ENCODE results near the gene RERE.

The RERE gene

DNA sequence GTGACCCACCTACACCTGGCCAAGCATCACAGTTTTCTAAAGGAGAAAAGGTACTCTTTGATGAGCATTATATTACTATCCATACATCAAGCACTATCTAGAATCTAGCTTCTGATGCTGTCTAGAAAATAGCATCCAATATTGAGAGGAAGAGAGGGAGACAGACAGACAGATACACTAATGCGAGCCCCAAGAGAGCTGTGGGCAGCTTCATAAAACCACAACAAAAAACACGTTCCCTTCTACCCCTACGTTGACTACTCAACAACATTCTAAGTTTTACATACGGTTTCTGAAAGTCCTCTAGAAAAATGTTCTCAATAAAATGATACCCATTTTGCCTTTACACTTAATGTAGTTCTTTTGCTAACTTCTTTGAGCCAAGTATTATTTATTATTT lies 277.8 kb downstream of the RERE start:
- peaks cover 9% of the 10 kb centered on the region; the same call in 1 of the 2 replicates for H3F3A ChIP-seq (ENCODE audit: insufficient read depth)
- H2AFZ ChIP-seq (ENCODE audit: low read depth, low read length, severe bottlenecking): no peak overlapping the region
- TF ChIP-seq EZH2phosphoT487 (conservative IDR thresholded peaks at IDR 0.05; ENCODE audit: low read length): no peak
- TF ChIP-seq, protein P1, sequence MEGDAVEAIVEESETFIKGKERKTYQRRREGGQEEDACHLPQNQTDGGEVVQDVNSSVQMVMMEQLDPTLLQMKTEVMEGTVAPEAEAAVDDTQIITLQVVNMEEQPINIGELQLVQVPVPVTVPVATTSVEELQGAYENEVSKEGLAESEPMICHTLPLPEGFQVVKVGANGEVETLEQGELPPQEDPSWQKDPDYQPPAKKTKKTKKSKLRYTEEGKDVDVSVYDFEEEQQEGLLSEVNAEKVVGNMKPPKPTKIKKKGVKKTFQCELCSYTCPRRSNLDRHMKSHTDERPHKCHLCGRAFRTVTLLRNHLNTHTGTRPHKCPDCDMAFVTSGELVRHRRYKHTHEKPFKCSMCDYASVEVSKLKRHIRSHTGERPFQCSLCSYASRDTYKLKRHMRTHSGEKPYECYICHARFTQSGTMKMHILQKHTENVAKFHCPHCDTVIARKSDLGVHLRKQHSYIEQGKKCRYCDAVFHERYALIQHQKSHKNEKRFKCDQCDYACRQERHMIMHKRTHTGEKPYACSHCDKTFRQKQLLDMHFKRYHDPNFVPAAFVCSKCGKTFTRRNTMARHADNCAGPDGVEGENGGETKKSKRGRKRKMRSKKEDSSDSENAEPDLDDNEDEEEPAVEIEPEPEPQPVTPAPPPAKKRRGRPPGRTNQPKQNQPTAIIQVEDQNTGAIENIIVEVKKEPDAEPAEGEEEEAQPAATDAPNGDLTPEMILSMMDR (IDR thresholded peaks at IDR 0.05; ENCODE audit: insufficient read depth, low read length, poor library complexity, severe bottlenecking): no peak
- no peak overlapping the region for H3K4me3 ChIP-seq (ENCODE audit: insufficient read depth, low read length, poor library complexity, severe bottlenecking)
- H3K9me3 ChIP-seq (ENCODE audit: insufficient read depth, low read length): peaks cover 5% of the 10 kb centered on the region; the same call in 1 of the 2 replicates
- H3K79me2 ChIP-seq (ENCODE audit: insufficient read depth, low read length): no peaks in the 10 kb centered on the region
- H3K4me2 ChIP-seq (ENCODE audit: low read depth, low read length, poor library complexity, severe bottlenecking): no peak overlapping the region
- no peaks in the 10 kb centered on the region for H3K27me3 ChIP-seq (ENCODE audit: low read length)
- H4K20me1 ChIP-seq (ENCODE audit: low read depth, low read length): no peaks in the 10 kb centered on the region
- peaks cover 9% of the 10 kb centered on the region for H3K36me3 ChIP-seq (ENCODE audit: low read length)
- H3K27ac ChIP-seq (ENCODE audit: low read depth, low read length): no peak overlapping the region
- H3K9me2 ChIP-seq (replicated peaks; ENCODE audit: insufficient read depth, low read length): no peaks in the 10 kb centered on the region
- H3K9ac ChIP-seq (ENCODE audit: low read length): no peak overlapping the region

DNA sequence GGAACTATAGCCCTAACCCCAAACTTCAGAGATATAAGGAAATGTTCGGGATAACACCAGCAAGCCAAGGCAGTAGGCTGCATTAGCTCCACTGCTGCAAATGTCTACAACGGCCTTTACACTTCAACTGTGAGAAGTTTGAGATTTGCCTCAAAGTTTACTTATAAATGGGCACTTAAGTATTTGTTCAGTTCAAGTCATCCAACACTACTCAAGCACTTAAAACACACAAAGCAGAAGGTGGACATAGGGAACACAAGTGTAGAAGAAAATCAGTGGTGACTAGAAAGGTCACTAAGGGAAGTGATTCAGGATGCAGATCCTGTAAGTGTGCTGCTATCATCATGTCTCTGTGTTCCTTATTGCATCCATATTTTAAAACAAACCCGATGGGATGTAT lies 278.9 kb downstream of the RERE start:
- H4K20me1 ChIP-seq (ENCODE audit: low read depth, low read length): no peaks in the 10 kb centered on the region
- H3K79me2 ChIP-seq (ENCODE audit: insufficient read depth, low read length): no peaks in the 10 kb centered on the region
- no peaks in the 10 kb centered on the region for H3K27me3 ChIP-seq (ENCODE audit: low read length)
- no peaks in the 10 kb centered on the region; the same call in 1 of the 2 replicates for H3K36me3 ChIP-seq (ENCODE audit: low read length)
- no peaks in the 10 kb centered on the region for H3K9me3 ChIP-seq (ENCODE audit: insufficient read depth, low read length)
- no peak overlapping the region for H3K27ac ChIP-seq (ENCODE audit: low read depth, low read length)
- TF ChIP-seq, protein P1 (IDR thresholded peaks at IDR 0.05; ENCODE audit: insufficient read depth, low read length, poor library complexity, severe bottlenecking): no peak
- TF ChIP-seq EZH2phosphoT487 (conservative IDR thresholded peaks at IDR 0.05; ENCODE audit: low read length): no peak
- H3F3A ChIP-seq (ENCODE audit: insufficient read depth): peaks cover 20% of the 10 kb centered on the region
- H3K4me3 ChIP-seq (ENCODE audit: insufficient read depth, low read length, poor library complexity, severe bottlenecking): no peak overlapping the region
- no peak overlapping the region for H3K4me2 ChIP-seq (ENCODE audit: low read depth, low read length, poor library complexity, severe bottlenecking)
- H2AFZ ChIP-seq (ENCODE audit: low read depth, low read length, severe bottlenecking): no peak overlapping the region
- no peak overlapping the region for H3K9ac ChIP-seq (ENCODE audit: low read length)
- no peaks in the 10 kb centered on the region for H3K9me2 ChIP-seq (replicated peaks; ENCODE audit: insufficient read depth, low read length)

DNA sequence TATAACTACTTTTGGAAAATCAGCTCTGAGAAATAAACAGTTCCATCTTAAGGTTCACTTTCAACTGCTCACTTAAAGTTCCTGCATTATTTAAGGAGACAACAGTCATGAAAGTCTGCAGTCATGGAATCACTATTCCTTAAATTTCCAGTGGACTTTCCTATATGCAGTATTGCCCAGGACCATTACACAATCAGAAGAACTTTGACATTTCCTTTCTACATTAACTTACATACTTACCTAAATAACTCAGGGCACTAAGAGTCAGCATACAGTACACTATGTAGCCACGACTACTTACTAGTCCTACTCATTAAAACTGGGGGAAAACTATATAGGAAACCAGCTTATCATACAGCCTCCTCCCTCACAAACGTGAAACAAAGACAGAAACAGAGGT lies 279.4 kb downstream of the RERE start:
- TF ChIP-seq EZH2phosphoT487 (conservative IDR thresholded peaks at IDR 0.05; ENCODE audit: low read length): no peak
- TF ChIP-seq, protein P1 (IDR thresholded peaks at IDR 0.05; ENCODE audit: insufficient read depth, low read length, poor library complexity, severe bottlenecking): no peak
- H3K9me2 ChIP-seq (replicated peaks; ENCODE audit: insufficient read depth, low read length): no peaks in the 10 kb centered on the region
- H3K79me2 ChIP-seq (ENCODE audit: insufficient read depth, low read length): no peaks in the 10 kb centered on the region
- no peaks in the 10 kb centered on the region for H3K27me3 ChIP-seq (ENCODE audit: low read length)
- H4K20me1 ChIP-seq (ENCODE audit: low read depth, low read length): no peaks in the 10 kb centered on the region
- no peaks in the 10 kb centered on the region for H3K36me3 ChIP-seq (ENCODE audit: low read length)
- H2AFZ ChIP-seq (ENCODE audit: low read depth, low read length, severe bottlenecking): no peak overlapping the region
- no peaks in the 10 kb centered on the region for H3K9me3 ChIP-seq (ENCODE audit: insufficient read depth, low read length)
- peaks cover 24% of the 10 kb centered on the region for H3F3A ChIP-seq (ENCODE audit: insufficient read depth)
- H3K4me2 ChIP-seq (ENCODE audit: low read depth, low read length, poor library complexity, severe bottlenecking): no peak overlapping the region
- H3K9ac ChIP-seq (ENCODE audit: low read length): no peak overlapping the region
- no peak overlapping the region for H3K27ac ChIP-seq (ENCODE audit: low read depth, low read length)
- no peak overlapping the region for H3K4me3 ChIP-seq (ENCODE audit: insufficient read depth, low read length, poor library complexity, severe bottlenecking)

Data from SU-DHL-6 (cell line).